Adrenal gland (tissue), 19 donors: Measurements from ENCODE around the gene RSKR. TPM values are rescaled to one million over a fixed set of nuclear protein-coding genes. Genes with fewer than 3 reads are reported as not detected.

Experiments
- DNase-seq, 7 donors: peaks; one replicate each; pipeline ENCODE4 v3.0.0-alpha.2; 2019 to 2020
- H3K27ac ChIP-seq, 5 donors: fragments of 200-600 bp; sonication (generic) in 4 of 5; 1 replicate in 3 of 5; 2 replicates in 2 of 5; pipeline versions ENCODE4 v1.5.1 to v1.8.0; 2016 to 2020; ENCODE audit warnings: mild to moderate bottlenecking in 1 of 5
- H3K27me3 ChIP-seq: fragments of 200-600 bp; 2 replicates; pipeline ENCODE4 v1.8.0; 2021
- H3K36me3 ChIP-seq, 2 donors: fragments of 200-600 bp; replicated peaks in 1 of 2; 1 replicate in 1 of 2; 2 replicates in 1 of 2; pipeline versions ENCODE4 v1.5.1 to v1.8.0; 2018 to 2022
- H3K4me1 ChIP-seq, 2 donors: fragments of 200-600 bp; replicated peaks in 1 of 2; 1 replicate in 1 of 2; 2 replicates in 1 of 2; pipeline versions ENCODE4 v1.5.1 to v1.8.0; 2018 to 2021
- H3K4me3 ChIP-seq, 4 donors: fragments of 200-600 bp; sonication (generic) in 3 of 4; one replicate each; pipeline ENCODE4 v1.5.1; 2016 to 2018
- H3K9me3 ChIP-seq, 3 donors: fragments of 200-600 bp; sonication (generic) in 1 of 3; replicated peaks in 1 of 3; 1 replicate in 2 of 3; 2 replicates in 1 of 3; pipeline versions ENCODE4 v1.5.1 to v1.8.0; 2016 to 2021
- POLR2A ChIP-seq, 2 donors: fragments of 450-650 bp; IDR thresholded peaks; one replicate each; pipeline ENCODE4 v1.6.1; 2017; ENCODE audit warnings: antibody characterized with exemption in 2 of 2, mild to moderate bottlenecking in 2 of 2, moderate library complexity in 1 of 2
- WGBS, 4 donors: extraction: QIAGEN DNeasy Blood & Tissue Kit in 2 of 4; methylation state at CpG; one replicate each; pipeline versions ENCODE4 v1.1.5 to v1.1.7; 2013 to 2017; 5-methylcytosine and 5-hydroxymethylcytosine counted together
- intact Hi-C, 2 donors: fragments of 100-400 bp; cut with DNase I; formaldehyde crosslinking; loops; one replicate each; pipeline versions ENCODE4 v1.14.1 to v1.15.0; 2022 to 2023
- long read RNA-seq, 10 donors: library from polyadenylated mRNA in 3 of 10; unstranded in 2 of 10; stranded (forward) in 1 of 10; transcript quantifications; one replicate each; pipeline ENCODE4 v2.0.0 and lab custom pipeline, GENCODE V29; 2021 to 2026
- polyA plus RNA-seq, 3 donors: library from polyadenylated mRNA; stranded (reverse); fragments of 200-250 nt in 2 of 3; fragments of 350-450 nt in 1 of 3; fragmentation: Illumina TruSeq in 1 of 3; extraction: RNeasy Lipid Tissue Mini Kit (QIAGEN cat#74804) in 1 of 3; gene quantifications; one replicate each; pipeline ENCODE4 v1.2.3, GENCODE V29; 2013 to 2014
- total RNA-seq, 9 donors: library from RNA; depleted of rRNA in 4 of 9; stranded (reverse); fragments of >200 nt in 4 of 9; fragments of 120-200 nt in 1 of 9; fragmentation: NEBNext Ultra II Directional in 1 of 9; extraction: Animal tissue kit (Norgen Biotek cat#: 25700) in 1 of 9; gene quantifications; one replicate each; pipeline versions ENCODE4 v1.1.0 to v1.2.4, GENCODE V29; 2013 to 2023
- TF ChIP-seq, protein P1 (sequence below), 6 experiments: fragments of 450-650 bp in 4 of 6; fragments of 200-600 bp in 2 of 6; sonication (generic) in 1 of 6; IDR thresholded peaks; 1 replicate in 5 of 6; 2 replicates in 1 of 6; pipeline versions ENCODE4 v1.5.1 to v1.8.0; 2016 to 2021; ENCODE audit warnings: antibody characterized with exemption in 6 of 6, mild to moderate bottlenecking in 2 of 6, moderate library complexity in 1 of 6
- donor health status: healthy with polysubstance abuse.
- donor health status: Bipolar disorder and iron deficiency.
- donor health status: DM: yes; HTN: yes; CAD: no.
- donor health status: DM: no; HTN: no; CAD: no.
- donor health status: DM: no; HTN: no; CAD: no.
- donor health status: DM: yes; HTN: yes; CAD: no.

The RSKR gene, protein sequence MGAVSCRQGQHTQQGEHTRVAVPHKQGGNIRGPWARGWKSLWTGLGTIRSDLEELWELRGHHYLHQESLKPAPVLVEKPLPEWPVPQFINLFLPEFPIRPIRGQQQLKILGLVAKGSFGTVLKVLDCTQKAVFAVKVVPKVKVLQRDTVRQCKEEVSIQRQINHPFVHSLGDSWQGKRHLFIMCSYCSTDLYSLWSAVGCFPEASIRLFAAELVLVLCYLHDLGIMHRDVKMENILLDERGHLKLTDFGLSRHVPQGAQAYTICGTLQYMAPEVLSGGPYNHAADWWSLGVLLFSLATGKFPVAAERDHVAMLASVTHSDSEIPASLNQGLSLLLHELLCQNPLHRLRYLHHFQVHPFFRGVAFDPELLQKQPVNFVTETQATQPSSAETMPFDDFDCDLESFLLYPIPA
- total RNA-seq = 10 to 100 TPM in 2 of 9 donors, 1 to 10 TPM in 7; 1.1 to 12.3 (median 5.2) TPM
- polyA plus RNA-seq = 10 to 100 TPM in 1 of 3 donors, 1 to 10 TPM in 2; 2.7 to 12.2 (median 4.3) TPM
- long read RNA-seq, donor 1, transcript SGK494-211 (1 exons, 2,975 nt) = major isoform, 8 of 8 reads
- long read RNA-seq, donor 1, partial matches to known transcripts = 0 of 8 reads
- long read RNA-seq, donor 1, other reads (novel, unspliced or antisense) = 0 of 8 reads
- long read RNA-seq, donor 2, transcript SGK494-211 (1 exons, 2,975 nt) = major isoform, 16 of 17 reads
- long read RNA-seq, donor 2, partial matches to known transcripts = 0 of 17 reads
- long read RNA-seq, donor 2, other reads (novel, unspliced or antisense) = 0 of 17 reads
- long read RNA-seq, donor 3, partial matches to known transcripts = 0 of 4 reads
- long read RNA-seq, donor 3, other reads (novel, unspliced or antisense) = 0 of 4 reads
- long read RNA-seq, donor 4 = 0 reads
- long read RNA-seq, donor 5, partial matches to known transcripts = 0 of 1 reads
- long read RNA-seq, donor 5, other reads (novel, unspliced or antisense) = 0 of 1 reads
- long read RNA-seq, donor 6, partial matches to known transcripts = 0 of 5 reads
- long read RNA-seq, donor 6, other reads (novel, unspliced or antisense) = 1 of 5 reads
- long read RNA-seq, donor 7, transcript SGK494-211 (1 exons, 2,975 nt) = major isoform, 17 of 17 reads
- long read RNA-seq, donor 7, partial matches to known transcripts = 0 of 17 reads
- long read RNA-seq, donor 7, other reads (novel, unspliced or antisense) = 0 of 17 reads
- long read RNA-seq, donor 8, partial matches to known transcripts = 0 of 3 reads
- long read RNA-seq, donor 8, other reads (novel, unspliced or antisense) = 0 of 3 reads
- long read RNA-seq, donor 9, transcript SGK494-211 (1 exons, 2,975 nt) = major isoform, 10 of 10 reads
- long read RNA-seq, donor 9, partial matches to known transcripts = 0 of 10 reads
- long read RNA-seq, donor 9, other reads (novel, unspliced or antisense) = 0 of 10 reads
- long read RNA-seq, donor 10, partial matches to known transcripts = 0 of 3 reads
- long read RNA-seq, donor 10, other reads (novel, unspliced or antisense) = 0 of 3 reads

DNA sequence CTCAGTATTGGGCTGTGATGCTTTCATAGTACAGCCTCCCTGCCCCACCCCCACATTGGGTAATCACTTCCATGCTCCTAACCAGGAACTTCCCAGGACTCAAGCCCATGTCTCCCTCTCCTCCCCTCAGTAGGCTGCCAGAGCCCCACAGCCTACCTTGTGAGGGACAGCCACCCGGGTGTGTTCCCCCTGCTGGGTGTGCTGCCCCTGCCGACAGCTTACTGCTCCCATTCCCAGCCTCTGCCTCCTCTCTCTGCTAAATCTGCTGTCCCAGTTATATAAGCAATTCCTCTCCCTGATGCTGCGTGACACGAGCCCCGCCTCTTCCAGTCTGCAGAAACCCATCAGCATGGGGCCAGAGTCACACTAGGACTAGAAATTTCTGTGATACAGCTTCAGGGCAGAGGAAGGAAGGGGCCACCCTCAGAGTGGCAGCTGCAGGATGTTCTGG is at the start of gene RSKR:
Gene RSKR (minus strand): TSS at position 255 of the 451 bp plus-strand sequence. CDS start 24 bp downstream, at position 231.
- Histone ChIP-seq H3K27me3 (no peaks in the 10 kb centered on the region), H3K27ac (peak within 1 kb of the TSS in 1 of 5 donors; percentile 14), H3K9me3 (no peaks in the 10 kb centered on the region), H3K4me3 (no peak within 1 kb of the TSS), H3K4me1 (no peaks in the 10 kb centered on the region), H3K36me3 (peaks cover 0 to 56% of the 10 kb centered on the region in 2 donors)
- DNase-seq = peak in 1 of 7 donors; percentile 74
- intact Hi-C loops = loop anchor here (2.0 to 10.0 kb wide), 3 partner anchors 67 to 119 kb away; no protein-coding TSS in a partner anchor
- 65 to 86% (median 74%) methylated on average over 5 of the region's 5 CpGs for WGBS, 4 donors
- TF ChIP-seq, protein P1, sequence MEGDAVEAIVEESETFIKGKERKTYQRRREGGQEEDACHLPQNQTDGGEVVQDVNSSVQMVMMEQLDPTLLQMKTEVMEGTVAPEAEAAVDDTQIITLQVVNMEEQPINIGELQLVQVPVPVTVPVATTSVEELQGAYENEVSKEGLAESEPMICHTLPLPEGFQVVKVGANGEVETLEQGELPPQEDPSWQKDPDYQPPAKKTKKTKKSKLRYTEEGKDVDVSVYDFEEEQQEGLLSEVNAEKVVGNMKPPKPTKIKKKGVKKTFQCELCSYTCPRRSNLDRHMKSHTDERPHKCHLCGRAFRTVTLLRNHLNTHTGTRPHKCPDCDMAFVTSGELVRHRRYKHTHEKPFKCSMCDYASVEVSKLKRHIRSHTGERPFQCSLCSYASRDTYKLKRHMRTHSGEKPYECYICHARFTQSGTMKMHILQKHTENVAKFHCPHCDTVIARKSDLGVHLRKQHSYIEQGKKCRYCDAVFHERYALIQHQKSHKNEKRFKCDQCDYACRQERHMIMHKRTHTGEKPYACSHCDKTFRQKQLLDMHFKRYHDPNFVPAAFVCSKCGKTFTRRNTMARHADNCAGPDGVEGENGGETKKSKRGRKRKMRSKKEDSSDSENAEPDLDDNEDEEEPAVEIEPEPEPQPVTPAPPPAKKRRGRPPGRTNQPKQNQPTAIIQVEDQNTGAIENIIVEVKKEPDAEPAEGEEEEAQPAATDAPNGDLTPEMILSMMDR (IDR thresholded peaks at IDR 0.05) = no peak
- TF ChIP-seq POLR2A (IDR thresholded peaks at IDR 0.05) = no peak

DNA sequence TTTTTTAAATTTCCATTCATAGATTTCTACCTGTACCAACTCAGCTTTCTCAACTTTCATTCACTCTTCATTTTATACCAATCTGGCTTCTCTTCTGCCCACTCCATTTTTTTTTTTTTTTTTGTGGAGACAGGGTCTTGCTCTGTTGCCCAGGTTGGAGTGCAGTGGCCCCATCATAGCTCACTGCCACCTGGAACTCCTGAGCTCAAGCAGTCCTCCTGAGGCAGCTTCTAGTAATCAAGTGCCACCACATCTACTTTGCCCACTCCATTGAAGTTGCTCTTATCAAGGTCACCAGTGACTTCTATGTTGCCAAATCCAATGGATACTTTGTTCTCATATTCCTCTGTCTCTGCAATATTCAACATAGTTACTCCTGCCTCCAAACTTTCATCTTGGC is 49.7 kb upstream of the RSKR start:
- TF ChIP-seq, protein P1 (IDR thresholded peaks at IDR 0.05) = no peak
- no peak for TF ChIP-seq POLR2A (IDR thresholded peaks at IDR 0.05)
- Histone ChIP-seq H3K9me3 (no peaks in the 10 kb centered on the region), H3K4me3 (no peak overlapping the region), H3K36me3 (peaks cover 0 to 8% of the 10 kb centered on the region in 2 donors), H3K27me3 (no peaks in the 10 kb centered on the region), H3K27ac (no peak overlapping the region), H3K4me1 (peaks cover 0 to 58% of the 10 kb centered on the region in 2 donors)
- no peak for DNase-seq
- intact Hi-C loops = no loop called here

DNA sequence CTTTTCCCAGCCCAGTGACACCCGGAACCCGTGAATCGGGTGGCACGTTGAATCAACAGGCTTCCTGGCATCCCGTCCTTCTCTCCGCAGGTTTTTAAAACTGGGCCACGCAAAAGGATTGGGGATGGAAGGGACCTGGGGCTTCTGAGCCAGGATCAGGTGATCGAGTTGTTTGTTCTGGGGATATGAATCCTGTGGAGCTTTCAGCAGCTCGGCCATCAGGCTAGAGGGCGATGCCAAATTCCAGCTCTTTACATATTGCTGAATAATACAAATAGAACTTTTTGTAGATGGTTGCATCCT is 48.5 kb upstream of the RSKR start:
- TF ChIP-seq POLR2A (IDR thresholded peaks at IDR 0.05) = no peak
- TF ChIP-seq, protein P1 (IDR thresholded peaks at IDR 0.05) = no peak
- H3K27ac ChIP-seq = peak overlapping the region; percentile 88 to 100 (median 98)
- intact Hi-C loops = no loop called here
- no peaks in the 10 kb centered on the region for H3K27me3 ChIP-seq
- peaks cover 0 to 17% of the 10 kb centered on the region in 2 donors for H3K36me3 ChIP-seq
- no peaks in the 10 kb centered on the region for H3K9me3 ChIP-seq
- WGBS, 4 donors = 0 to 1% (median 1%) methylated on average over 5 to 10 of the region's 10 CpGs
- DNase-seq = no peak
- H3K4me3 ChIP-seq = peak overlapping the region; percentile 50 to 97 (median 82)
- peaks cover 0 to 45% of the 10 kb centered on the region in 2 donors for H3K4me1 ChIP-seq
